Measurements from ENCODE around the gene KLHL18. TPM values are rescaled to one million over a fixed set of nuclear protein-coding genes. Genes with fewer than 3 reads are reported as not detected.
A peak's percentile ranks its signal among the peaks of the same experiment; 100 is the strongest.

The KLHL18 gene
- total and polyA plus RNA-seq, 4 donors, result 13.4 to 27.5 (median 17.9) TPM

DNA sequence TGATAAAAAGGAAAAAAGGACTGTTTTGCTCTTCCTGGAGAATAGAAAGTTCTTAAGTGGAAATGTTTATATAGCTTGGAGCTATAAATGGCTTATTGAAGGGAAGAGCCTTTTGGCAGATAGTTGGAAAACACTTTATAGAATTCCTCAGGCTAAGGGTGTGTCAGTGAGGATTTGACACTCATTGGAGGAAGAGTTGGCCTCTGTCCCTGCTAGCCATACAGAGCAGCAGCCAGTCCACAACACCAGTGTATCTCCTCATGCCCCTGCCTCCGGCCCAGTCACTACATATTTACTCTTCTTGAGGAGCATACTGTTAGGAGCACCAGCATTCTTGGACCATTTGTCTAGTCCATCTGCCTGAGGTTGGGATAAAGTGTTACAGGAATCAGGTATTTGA lies 36.2 kb downstream of the KLHL18 start:
- Histone ChIP-seq H3K36me3 (ENCODE audit: control insufficient read depth in 4 of 4, insufficient read depth in 4 of 4, low read length in 4 of 4) (peaks cover 0 to 23% (median 15%) of the 10 kb centered on the region in 4 donors), H3K9me3 (ENCODE audit: control insufficient read depth in 4 of 4, insufficient read depth in 3 of 4, low read length in 3 of 4) (no peaks in the 10 kb centered on the region), H3K4me1 (ENCODE audit: control insufficient read depth in 5 of 5, insufficient read depth in 5 of 5, low read length in 5 of 5) (peaks cover 0 to 16% (median 5%) of the 10 kb centered on the region in 5 donors), H3K4me3 (no peak overlapping the region), H3K9ac (ENCODE audit: insufficient read depth in 1 of 2, low read length in 2 of 2) (no peak overlapping the region), H3K27me3 (ENCODE audit: control insufficient read depth in 3 of 3, insufficient read depth in 3 of 3, low read length in 2 of 3) (no peaks in the 10 kb centered on the region), H3K27ac (ENCODE audit: low read depth in 1 of 2, low read length in 1 of 2) (peak overlapping the region in 1 of 2 donors; percentile 20)
- ATAC-seq (ENCODE audit: insufficient read depth, low FRiP score) (no peak), DNase-seq (peak; percentile 47 to 74 (median 63))
- 53 to 71% methylated on average over 1 of the region's 1 CpG for WGBS, 2 donors
- TF ChIP-seq CTCF (IDR thresholded peaks at IDR 0.05; ENCODE audit: control extremely low read depth, extremely low read depth), result no peak

DNA sequence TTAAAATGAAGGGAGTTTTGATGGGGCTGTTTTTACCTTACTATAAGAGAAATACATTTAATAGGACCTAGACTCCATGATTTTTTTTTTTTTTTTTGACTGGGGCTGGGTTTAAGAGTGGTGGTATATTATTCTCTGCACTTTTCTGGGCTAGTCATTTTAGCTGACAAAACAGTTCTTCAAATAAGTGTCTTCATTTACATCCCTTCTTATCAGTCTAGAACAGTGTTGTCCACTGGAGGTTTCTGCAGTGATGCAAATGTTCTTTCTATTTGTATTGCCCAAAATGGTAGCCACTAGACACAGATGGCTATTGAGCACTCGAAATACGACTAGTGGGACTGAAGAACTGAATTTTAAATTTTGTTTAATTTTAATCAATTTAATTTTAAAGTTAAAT lies 37.2 kb downstream of the KLHL18 start:
- DNase-seq (no peak), ATAC-seq (ENCODE audit: insufficient read depth, low FRiP score) (no peak)
- Histone ChIP-seq H3K4me1 (ENCODE audit: control insufficient read depth in 5 of 5, insufficient read depth in 5 of 5, low read length in 5 of 5) (peaks cover 0 to 16% (median 4%) of the 10 kb centered on the region in 5 donors), H3K9me3 (ENCODE audit: control insufficient read depth in 4 of 4, insufficient read depth in 3 of 4, low read length in 3 of 4) (no peaks in the 10 kb centered on the region), H3K4me3 (no peak overlapping the region), H3K27me3 (ENCODE audit: control insufficient read depth in 3 of 3, insufficient read depth in 3 of 3, low read length in 2 of 3) (no peaks in the 10 kb centered on the region), H3K9ac (ENCODE audit: insufficient read depth in 1 of 2, low read length in 2 of 2) (no peak overlapping the region), H3K36me3 (ENCODE audit: control insufficient read depth in 4 of 4, insufficient read depth in 4 of 4, low read length in 4 of 4) (peaks cover 3 to 26% (median 15%) of the 10 kb centered on the region in 4 donors), H3K27ac (ENCODE audit: low read depth in 1 of 2, low read length in 1 of 2) (no peak overlapping the region)
- TF ChIP-seq CTCF (IDR thresholded peaks at IDR 0.05; ENCODE audit: control extremely low read depth, extremely low read depth), result no peak
- WGBS, 2 donors, result 47 to 49% methylated on average over 2 of the region's 2 CpGs

DNA sequence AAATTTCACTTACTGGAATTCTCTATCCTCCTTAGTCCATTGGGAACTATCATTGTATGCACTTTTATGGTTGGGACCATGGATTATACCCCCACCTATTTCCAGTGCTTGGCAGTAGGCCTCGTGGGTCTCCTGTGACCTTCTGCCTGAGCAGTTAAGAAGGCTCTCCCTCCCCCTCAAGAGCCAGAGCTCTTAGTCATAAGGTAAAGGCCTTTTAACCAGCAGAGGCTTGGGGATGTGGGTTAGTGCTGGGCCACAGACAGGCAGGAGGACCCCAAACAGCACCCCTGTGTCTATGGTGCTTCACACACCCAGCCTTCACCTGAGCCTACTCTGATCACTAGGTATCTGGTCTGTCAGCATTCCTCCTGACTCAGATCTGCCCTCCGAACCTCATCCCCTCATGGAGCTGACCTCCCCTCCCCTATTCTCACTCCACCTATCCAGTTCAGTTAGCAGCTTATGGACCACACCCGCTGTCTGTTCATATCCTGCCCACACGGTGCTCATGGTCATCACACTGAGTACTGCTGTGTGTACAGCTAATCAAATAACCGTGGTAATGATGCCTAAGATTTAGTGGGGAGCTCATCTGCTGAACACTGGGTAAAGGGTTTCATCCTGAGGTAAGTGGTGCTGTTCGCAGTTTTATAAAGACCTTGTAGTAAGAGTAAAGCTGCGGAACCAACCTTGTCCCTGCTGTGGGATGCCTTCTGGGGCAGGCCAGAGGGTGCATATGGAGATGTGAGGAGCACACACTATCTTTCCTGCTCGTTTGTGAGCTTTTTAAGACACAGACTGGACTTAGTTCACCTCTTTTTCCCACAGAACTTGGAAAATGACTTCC lies 40.9 kb downstream of the KLHL18 start:
- Histone ChIP-seq H3K9ac (ENCODE audit: insufficient read depth in 1 of 2, low read length in 2 of 2) (no peak overlapping the region), H3K27ac (ENCODE audit: low read depth in 1 of 2, low read length in 1 of 2) (no peak overlapping the region), H3K4me1 (ENCODE audit: control insufficient read depth in 5 of 5, insufficient read depth in 5 of 5, low read length in 5 of 5) (peaks cover 0 to 9% (median 1%) of the 10 kb centered on the region in 5 donors), H3K36me3 (ENCODE audit: control insufficient read depth in 4 of 4, insufficient read depth in 4 of 4, low read length in 4 of 4) (peaks cover 9 to 39% (median 20%) of the 10 kb centered on the region in 4 donors), H3K9me3 (ENCODE audit: control insufficient read depth in 4 of 4, insufficient read depth in 3 of 4, low read length in 3 of 4) (no peaks in the 10 kb centered on the region), H3K27me3 (ENCODE audit: control insufficient read depth in 3 of 3, insufficient read depth in 3 of 3, low read length in 2 of 3) (no peaks in the 10 kb centered on the region), H3K4me3 (no peak overlapping the region)
- ATAC-seq (ENCODE audit: insufficient read depth, low FRiP score) (no peak), DNase-seq (no peak)
- TF ChIP-seq CTCF (IDR thresholded peaks at IDR 0.05; ENCODE audit: control extremely low read depth, extremely low read depth), result no peak
- 84 to 91% methylated on average over 8 of the region's 8 CpGs for WGBS, 2 donors
